AG09309 (cell line): ENCODE data around the gene OGFOD3.

Experiments
- DNase-seq: peaks from one replicate; pipeline ENCODE4 v3.0.0-alpha.2; 2010; ENCODE audit warnings: low read depth
- H3K4me3 ChIP-seq: 2 replicates; pipeline ENCODE4 v1.5.1; 2011; ENCODE audit warnings: mild to moderate bottlenecking, low read depth, low read length, moderate library complexity; ENCODE audit not compliant: control insufficient read depth
- CTCF ChIP-seq: IDR thresholded peaks from 2 replicates; pipeline ENCODE4 v1.5.1; 2011; ENCODE audit warnings: mild to moderate bottlenecking, low read depth, low read length, inconsistent platforms; ENCODE audit not compliant: insufficient read depth, control insufficient read depth; ENCODE audit errors: missing control alignments

OGFOD3 gene

GRCh38 chr17:82441691-82442487 is 23.5 kb upstream of the OGFOD3 start:
- H3K4me3 ChIP-seq, result no peak overlapping the region
- no peak for DNase-seq
- no peak for TF ChIP-seq CTCF

- no peak for TF ChIP-seq CTCF
- DNase-seq, result no peak
- H3K4me3 ChIP-seq, result no peak overlapping the region
Measured at GRCh38 chr17:82440991-82441627, 22.7 kb upstream of the OGFOD3 start.

GRCh38 chr17:82440469-82440981 is 22.1 kb upstream of the OGFOD3 start:
- DNase-seq, result no peak
- no peak for TF ChIP-seq CTCF
- H3K4me3 ChIP-seq, result no peak overlapping the region

- no peak for DNase-seq
- no peak overlapping the region for H3K4me3 ChIP-seq
- no peak for TF ChIP-seq CTCF
Measured at GRCh38 chr17:82439829-82440365, 21.5 kb upstream of the OGFOD3 start.

GRCh38 chr17:82439194-82439828 is 20.9 kb upstream of the OGFOD3 start:
- no peak overlapping the region for H3K4me3 ChIP-seq
- no peak for TF ChIP-seq CTCF
- DNase-seq, result no peak

GRCh38 chr17:82438401-82439193 is 20.2 kb upstream of the OGFOD3 start:
- DNase-seq, result no peak
- no peak overlapping the region for H3K4me3 ChIP-seq
- TF ChIP-seq CTCF, result no peak
